ENCODE results near the gene AOC2. TPM values are rescaled to one million over a fixed set of nuclear protein-coding genes. Genes with fewer than 3 reads are reported as not detected.

AOC2 gene
- total RNA-seq, 1 experiment from 2014 or later, result 7.1 TPM

DNA sequence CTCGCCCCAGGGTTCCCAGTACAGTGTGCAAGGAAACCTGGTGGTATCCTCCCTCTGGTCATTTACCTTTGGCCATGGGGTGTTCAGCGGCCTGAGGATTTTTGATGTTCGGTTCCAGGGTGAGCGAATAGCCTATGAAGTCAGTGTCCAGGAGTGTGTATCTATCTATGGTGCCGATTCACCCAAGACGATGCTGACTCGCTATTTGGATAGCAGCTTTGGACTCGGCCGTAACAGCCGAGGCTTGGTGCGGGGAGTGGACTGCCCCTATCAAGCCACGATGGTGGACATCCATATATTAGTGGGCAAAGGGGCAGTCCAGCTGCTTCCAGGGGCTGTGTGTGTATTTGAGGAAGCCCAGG is 1.2 kb downstream of the AOC2 start:
- Histone ChIP-seq H3K27ac (ENCODE audit: insufficient read length, low read depth, low read length) (no peak overlapping the region), H2AK5ac (ENCODE audit: insufficient read length, low read length) (no peak overlapping the region), H3K27me3 (ENCODE audit: insufficient read depth, low read length) (no peaks in the 10 kb centered on the region), H3K23ac (ENCODE audit: insufficient read length, low read depth, low read length) (no peak overlapping the region), H4K20me1 (ENCODE audit: control insufficient read depth, insufficient read depth, insufficient read length) (no peaks in the 10 kb centered on the region), H3K4me2 (ENCODE audit: insufficient read depth, insufficient read length, low read length) (no peak overlapping the region), H2BK5ac (ENCODE audit: insufficient read length, low read length) (no peak overlapping the region), H4K91ac (ENCODE audit: insufficient read length, low read depth, low read length) (no peak overlapping the region), H2BK12ac (ENCODE audit: insufficient read length, low read depth, low read length) (no peak overlapping the region), H3K9ac (ENCODE audit: extremely low read depth, insufficient read length, low read length) (no peak overlapping the region), H3K4me1 (ENCODE audit: insufficient read depth, low read length) (no peaks in the 10 kb centered on the region), H2AFZ (ENCODE audit: low read length) (no peak overlapping the region), H3K9me3 (ENCODE audit: control insufficient read depth, low read depth, low read length) (no peaks in the 10 kb centered on the region), H3K79me2 (ENCODE audit: insufficient read depth, low read length) (no peaks in the 10 kb centered on the region), H3K14ac (ENCODE audit: insufficient read depth, low read length) (no peak overlapping the region), H3K56ac (ENCODE audit: insufficient read length, low read depth, low read length) (no peak overlapping the region), H2BK20ac (ENCODE audit: low read depth, low read length, poor library complexity, severe bottlenecking) (no peak overlapping the region), H4K5ac (ENCODE audit: insufficient read length, low read depth, low read length) (no peak overlapping the region), H2BK120ac (ENCODE audit: low read depth, low read length, poor library complexity, severe bottlenecking) (no peak overlapping the region), H3K23me2 (ENCODE audit: insufficient read length, low read depth, low read length, poor library complexity, severe bottlenecking) (no peaks in the 10 kb centered on the region), H4K8ac (replicated peaks; ENCODE audit: insufficient read length, low read depth, low read length) (no peak overlapping the region), H3K18ac (ENCODE audit: insufficient read length, low read depth, low read length) (no peak overlapping the region), H3K4ac (ENCODE audit: low read depth, low read length) (no peak overlapping the region), H3T11ph (ENCODE audit: low read length) (no peak overlapping the region), H3K79me1 (ENCODE audit: insufficient read depth, low read depth, low read length, poor library complexity, severe bottlenecking) (no peaks in the 10 kb centered on the region), H2BK15ac (ENCODE audit: low read depth, low read length) (no peak overlapping the region)
- no peak for TF ChIP-seq CTCF (conservative IDR thresholded peaks at IDR 0.05)
- Mint-ChIP-seq H3K36me3 (ENCODE audit: insufficient read depth in 1 of 3, low read depth in 3 of 3) (peaks cover 33 to 54% (median 48%) of the 10 kb centered on the region in 3 experiments; a peak in 6 of 7 replicates), H3K4me1 (peaks cover under 1 to 2% of the 10 kb centered on the region in 2 experiments; a peak in 1 of 4 replicates), H3K4me3 (no peak overlapping the region), H3K9me3 (no peaks in the 10 kb centered on the region; a peak in 1 of 5 replicates), H3K27ac (peak overlapping the region in 1 of 3 experiments; percentile 82; a peak in 1 of 7 replicates), H3K27me3 (ENCODE audit: low read depth) (no peaks in the 10 kb centered on the region)
- no peak for DNase-seq
- WGBS (ENCODE audit: extremely low coverage, insufficient read length, low lambda C conversion rate), result no CpG with 5 or more reads among the region's 12 CpGs

Data from H9 (cell line).